Renal cortical epithelial cell (primary cell): Measurements from ENCODE around the gene LOX. TPM values are rescaled to one million over a fixed set of nuclear protein-coding genes. Genes with fewer than 3 reads are reported as not detected.
A peak's percentile ranks its signal among the peaks of the same experiment; 100 is the strongest.
"Not testable (repeated sequence)": the region's sequence is repeated elsewhere in the genome, so short reads cannot be mapped to it uniquely, and the experiment has no call there.

Experiments used
- DNase-seq: peaks from one replicate; pipeline ENCODE4 v3.0.0-alpha.2; 2011; ENCODE audit warnings: low read depth
- total RNA-seq: library from RNA; depleted of rRNA; stranded (reverse); fragments of >200 nt; gene quantifications from 2 replicates; pipeline ENCODE4 v1.2.3, GENCODE V29; 2014

Gene LOX
- total RNA-seq, 1 donor from 2014 or later: 166 TPM

DNA sequence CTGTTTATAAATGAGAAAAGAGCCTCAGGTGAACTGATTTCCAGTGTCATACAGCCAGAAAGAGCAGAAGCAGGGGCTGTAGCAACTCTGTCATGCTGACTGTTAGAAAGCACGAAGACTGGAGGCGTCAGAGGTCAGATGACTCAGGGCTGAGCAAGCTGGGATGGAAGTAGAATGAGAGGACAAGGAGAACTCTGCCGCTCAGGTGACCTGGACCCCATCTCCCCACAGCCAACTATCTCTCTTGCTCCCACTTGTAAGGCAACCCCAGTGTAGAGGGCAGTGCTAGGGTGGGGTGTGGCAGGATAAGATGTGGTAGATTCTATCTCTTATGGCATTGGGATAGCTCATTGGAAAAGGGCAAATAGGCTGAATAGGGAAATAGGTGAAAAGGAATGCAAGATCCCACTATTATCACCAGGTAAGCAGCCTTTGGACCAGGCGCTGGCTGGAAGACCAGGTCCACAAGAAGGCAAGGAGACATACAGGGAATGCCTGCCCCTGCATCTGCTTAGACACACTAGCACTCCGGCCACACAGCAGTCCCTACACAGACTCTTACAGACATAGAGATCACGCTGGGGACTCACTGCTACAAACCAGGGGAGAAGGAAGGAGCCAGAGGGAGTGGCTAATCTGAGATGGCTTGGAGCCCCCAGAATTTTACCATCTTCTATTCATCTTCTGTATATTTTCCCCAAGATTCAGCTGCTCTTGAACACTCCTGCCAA lies 21.2 kb upstream of the LOX start:
- peak; percentile 85 for DNase-seq

DNA sequence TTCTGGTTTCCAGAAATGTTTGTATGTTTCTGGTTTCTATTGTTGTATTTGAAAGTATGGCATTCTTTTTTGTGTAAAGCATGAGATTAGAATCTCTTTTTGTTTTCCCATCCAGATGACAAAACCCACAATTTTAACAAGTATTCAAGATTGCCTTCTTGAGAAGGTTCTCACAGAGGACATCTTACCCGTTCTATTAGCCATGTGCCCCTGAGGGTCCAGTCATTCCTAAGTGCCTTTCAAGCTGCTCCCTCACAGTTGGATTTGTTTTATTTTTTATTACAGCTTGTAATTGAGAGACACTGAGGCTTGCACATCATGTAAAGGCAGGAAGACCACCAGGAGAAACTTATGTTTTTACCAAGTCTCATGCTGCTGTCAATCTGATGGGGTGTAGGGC lies 19.3 kb upstream of the LOX start:
- DNase-seq: no peak

DNA sequence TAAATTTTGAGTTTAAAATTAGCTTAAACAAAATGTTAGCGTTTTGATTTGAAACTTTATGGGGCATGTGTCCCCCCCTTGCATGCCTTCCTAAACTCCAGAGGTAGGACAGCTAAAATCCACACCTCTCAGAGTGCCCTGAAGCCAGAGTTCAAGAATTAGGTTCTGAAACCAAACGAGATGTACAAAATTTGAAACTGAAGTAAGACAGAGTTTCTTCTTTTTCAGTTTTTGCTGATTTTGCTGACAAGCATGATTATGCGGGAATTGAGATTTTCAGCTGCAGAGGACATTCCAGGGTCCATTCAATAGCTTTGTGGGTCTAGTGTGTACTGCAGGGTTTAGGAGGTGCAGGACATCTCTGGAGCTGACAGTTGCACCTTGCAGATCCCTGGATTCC lies 17.1 kb upstream of the LOX start:
- DNase-seq: no peak

DNA sequence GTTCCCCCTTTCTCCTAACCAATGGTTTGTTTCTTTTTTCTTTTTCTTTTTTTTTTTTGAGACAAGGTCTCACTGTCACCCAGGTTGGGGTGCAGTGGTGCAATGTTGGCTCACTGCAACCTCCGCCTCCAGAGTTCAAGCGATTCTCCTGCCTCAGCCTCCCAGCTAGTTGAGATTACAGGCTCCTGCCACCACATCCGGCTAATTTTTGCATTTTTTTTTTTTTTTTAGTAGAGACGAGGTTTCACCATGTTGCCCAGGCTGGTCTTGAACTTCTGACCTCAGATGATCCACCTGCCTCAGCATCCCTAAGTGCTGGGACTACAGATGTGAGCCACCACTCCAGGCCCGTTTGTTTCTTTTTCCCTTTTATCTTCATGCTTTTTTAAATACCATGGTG lies 16.2 kb upstream of the LOX start:
- not testable (repeated sequence) for DNase-seq

DNA sequence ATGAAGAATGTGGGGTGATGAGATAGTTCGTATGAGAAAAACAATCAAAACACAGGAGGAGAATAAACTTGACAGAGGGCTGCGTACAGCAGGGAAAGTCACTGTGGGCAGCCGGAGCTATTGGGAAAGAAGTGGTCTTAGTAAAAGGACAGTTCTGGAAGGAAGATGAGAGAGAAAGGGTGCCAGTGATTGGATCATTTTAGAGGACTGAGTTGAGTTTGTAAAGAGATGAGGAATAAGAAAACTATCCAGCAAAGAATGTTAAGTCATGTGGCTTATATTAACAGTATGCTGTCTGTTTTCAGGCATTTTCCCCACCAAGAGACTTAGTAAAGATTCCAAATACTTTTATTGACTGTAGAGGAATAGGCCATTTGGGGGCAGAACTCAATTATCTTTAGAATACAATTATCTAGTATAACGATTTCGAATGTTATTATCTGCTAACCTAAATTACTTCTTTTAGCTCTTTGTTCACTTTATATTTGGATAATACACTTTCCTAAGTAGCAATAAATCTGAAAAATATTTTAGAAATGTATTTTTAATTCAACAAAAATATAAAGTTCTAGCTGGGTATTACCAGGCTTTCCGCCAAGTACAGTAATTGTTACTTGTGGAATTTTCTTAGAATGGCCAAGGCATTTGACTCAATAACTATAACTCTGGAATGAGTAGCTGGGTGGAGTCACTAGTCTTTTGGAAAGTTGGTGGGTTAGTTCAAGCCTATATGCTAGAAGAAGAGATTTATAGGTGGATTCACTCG lies 15.5 kb upstream of the LOX start:
- peak; percentile 23 for DNase-seq

DNA sequence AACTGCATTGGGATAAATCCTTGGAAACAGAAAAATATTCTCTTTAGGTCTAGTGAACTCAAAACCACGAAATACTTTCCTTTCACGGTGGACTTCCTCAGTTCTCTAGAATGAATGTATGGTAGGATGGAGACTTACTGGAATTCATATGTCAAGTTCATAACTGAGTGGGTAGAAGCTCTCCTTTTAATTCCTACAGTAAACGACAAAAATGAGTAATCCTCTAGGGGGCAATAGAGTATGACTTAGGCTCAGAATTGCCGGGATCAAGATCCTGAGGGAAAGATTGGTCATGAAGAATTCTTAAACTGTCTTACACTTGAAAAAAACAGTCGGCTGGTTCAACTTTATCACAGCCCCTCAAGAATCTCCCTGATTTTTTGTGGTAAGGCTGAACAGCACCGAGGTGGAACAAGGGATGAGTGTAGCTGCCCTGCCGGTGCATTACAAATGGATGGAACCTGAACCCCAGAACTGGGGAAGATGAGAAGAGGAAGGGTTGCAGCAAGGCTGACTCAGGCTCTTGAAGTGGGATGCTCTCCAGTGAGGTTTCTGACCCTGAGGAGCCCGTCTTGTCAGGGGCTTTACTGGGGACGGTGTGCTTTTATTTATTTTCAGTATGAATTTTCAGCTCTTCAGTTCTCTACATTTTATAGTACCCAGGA lies 14.0 kb upstream of the LOX start:
- DNase-seq: peak; percentile 74

DNA sequence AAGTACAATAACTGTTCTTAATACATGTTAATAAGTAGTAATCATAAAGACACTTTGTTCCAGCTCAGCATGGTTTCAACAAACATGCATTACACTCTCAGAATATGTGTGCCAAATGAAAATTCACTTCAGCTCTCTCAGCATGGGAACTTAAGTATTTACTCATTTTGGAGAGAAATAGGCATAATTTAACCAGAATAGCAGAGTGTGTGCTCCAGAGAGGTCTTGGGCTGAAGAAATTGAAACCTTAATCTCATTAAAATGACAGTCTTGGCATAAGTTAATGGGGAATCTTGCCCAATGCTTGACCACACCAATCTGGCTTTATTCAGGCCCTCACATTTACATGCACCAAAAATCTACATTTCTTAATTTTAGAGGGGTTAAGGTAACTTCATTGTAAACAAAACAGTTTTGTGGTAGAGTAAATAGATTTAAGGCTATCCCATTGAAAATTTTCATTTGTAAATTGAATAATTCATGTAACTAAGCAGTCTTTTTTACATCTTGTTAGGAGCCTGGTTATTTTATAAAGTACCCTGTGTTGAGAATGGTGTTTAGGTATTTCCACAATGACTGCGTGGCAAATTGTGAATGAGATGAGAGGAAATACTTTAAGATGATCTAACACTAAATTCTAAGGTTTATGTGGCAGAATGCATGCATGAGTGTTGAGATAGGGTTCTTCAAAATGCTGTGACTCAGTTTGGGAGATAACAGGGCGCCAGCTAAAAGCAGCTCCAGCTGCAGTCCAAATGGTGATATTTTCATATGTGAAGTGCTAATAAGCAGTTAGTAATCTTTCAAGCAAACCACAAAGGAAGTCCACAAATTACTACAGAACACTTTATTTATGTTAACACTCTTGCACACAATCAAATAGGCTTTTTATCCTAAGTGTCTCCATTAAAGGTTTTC lies 11.3 kb upstream of the LOX start:
- no peak for DNase-seq

DNA sequence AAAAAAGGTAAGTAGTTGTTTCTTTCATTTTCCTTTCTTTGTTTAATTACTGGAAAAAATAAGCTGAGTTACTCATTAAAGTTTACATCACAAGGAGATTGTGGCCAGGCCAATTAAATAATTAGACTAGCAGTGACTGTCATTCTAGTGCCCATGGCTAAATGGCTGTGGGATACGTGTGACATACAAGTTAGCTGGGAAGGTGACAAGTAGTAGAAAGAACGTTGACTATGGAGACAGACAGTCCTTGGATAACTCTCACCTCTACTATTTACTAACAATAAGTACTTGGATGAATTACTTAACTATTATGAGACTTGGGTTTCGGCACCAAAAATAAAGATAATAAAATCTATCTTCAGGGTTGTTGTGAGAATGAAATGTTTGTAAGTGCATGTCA lies 7.0 kb upstream of the LOX start:
- no peak for DNase-seq

DNA sequence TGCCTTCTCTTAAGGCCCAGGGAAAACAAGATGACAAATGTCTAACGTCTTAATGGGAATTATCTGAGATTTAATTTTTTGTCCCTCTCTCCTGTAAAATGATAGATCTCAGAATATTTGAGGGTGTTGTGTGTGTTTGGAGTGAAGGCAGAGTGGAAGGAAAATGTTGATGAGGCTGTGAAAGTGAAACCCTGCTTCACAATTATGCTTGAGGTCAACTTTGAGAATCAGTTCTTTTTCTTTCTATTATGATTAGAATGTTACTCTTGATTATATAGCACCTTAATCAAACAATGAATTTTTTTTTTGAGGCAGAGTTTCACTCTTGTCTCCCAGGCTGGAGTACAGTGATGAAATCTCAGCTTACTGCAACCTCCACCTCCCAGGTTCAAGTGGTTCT lies 5.5 kb upstream of the LOX start:
- DNase-seq: no peak

DNA sequence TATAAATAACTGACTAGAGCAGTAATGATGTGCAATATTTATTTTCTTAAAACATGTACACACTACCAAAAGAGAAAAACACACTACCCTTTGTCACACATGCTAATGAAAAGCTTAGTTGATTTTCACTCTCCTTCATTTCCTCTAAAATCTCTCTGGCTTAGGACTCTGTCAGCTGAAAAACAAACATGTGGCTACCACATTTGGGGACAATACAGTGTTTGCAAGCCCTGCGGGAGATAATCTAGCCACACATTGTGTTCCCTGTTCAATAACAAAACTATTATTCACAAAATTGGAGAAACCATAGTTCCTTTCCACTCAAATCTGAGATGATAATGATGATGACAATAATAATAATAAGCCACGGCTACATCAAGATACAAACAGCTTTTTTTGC lies 3.5 kb upstream of the LOX start:
- DNase-seq: no peak

DNA sequence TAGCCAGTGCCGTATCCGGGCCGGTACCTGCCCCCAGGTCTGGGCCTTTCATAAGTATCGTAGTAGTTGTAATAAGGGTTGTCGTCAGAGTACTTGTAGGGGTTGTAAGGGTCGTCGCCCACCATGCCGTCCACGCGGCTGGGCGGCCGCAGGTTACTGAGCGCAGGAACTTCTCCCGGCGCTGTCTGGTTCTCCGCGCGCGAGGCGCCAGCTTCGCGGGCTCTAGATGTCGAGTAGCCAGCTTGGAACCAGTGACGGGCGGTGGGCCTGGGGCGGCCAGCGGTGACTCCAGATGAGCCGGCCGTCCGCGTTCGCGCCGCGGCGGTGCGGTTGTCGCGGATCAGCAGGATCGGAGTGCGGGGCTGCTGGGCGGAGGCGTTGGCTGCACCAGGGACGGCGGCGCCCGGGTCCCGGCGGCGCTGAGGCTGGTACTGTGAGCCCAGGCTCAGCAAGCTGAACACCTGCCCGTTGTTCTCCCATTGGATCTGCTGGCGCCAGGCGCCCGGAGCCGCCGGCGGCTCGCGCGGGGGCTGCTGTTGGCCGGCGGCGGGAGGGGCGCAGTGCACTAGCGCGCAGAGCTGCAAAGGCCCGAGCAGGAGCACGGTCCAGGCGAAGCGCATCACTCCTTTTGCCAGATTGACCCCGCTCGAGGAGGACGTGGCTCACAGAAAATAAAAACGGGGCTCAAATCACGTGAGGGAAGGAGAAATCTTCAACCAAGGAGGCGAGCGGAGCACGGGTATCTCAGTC lies 518 bp downstream of the LOX start:
- no peak for DNase-seq

DNA sequence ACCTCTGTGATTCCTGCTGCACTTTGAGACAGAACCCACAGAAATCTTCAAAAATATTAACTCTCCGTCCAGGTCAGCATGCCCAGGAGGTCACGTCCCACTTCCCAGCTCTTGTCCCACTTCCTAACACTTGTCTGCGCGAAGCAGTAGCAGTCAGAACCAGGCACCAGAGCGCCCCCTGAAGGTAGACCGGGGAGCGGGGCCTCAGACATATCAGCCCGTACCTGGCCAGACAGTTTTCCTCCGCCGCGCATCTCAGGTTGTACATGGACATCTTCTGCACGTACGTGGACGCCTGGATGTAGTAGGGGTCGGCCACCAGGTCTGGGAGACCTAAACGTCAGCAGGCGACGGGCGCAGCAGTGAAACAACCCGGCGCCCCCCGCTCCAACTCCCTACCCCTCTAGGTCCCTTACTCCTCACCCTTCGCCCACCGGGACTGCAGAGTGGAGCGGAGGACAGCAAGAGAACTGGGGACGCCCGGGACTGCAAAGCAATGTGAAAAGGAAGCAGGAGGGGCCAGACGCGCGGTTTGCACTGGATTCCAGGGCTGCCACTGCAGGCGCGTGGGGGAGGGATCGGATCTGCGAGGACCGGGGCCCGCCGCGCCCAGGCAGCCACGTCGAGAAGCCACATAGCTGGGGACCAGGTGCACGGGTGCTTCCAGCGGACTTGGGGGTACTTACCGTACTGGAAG lies 1.2 kb downstream of the LOX start:
- peak; percentile 66 for DNase-seq

DNA sequence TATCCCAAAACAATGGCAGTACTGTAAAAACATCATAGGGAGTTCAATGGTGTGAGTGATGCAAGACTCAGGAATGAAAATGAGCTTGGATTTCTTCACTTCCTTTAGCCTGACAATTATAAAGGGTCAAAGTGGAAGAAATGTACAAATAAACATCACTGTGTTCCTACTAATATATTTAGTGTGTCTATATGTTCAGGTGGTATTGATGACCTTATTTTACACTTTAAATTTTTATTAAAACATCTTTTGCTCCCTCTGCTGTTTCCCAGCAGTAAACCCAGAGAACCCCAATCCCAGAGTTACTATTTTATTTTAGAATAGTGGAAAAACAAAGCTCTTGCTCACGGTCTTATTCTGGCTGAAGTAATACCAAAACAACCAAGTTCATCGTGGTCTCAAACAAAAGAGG lies 2.0 kb downstream of the LOX start:
- peak; percentile 78 for DNase-seq

DNA sequence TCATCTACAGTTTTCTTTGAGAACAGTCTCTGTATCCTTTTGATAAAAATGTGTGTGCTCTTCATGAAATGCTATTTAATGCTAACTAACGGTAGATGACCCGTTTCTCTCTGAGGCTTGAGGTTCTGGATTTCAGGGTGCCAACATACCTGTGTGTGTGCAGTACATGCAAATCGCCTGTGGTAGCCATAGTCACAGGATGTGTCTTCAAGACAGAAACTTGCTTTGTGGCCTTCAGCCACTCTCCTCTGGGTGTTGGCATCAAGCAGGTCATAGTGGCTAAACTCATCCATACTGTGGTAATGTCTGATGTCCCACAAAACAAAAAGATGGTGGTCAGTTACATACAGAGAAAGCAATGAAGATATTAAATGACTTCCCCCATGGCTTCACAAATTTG lies 4.2 kb downstream of the LOX start:
- no peak for DNase-seq

DNA sequence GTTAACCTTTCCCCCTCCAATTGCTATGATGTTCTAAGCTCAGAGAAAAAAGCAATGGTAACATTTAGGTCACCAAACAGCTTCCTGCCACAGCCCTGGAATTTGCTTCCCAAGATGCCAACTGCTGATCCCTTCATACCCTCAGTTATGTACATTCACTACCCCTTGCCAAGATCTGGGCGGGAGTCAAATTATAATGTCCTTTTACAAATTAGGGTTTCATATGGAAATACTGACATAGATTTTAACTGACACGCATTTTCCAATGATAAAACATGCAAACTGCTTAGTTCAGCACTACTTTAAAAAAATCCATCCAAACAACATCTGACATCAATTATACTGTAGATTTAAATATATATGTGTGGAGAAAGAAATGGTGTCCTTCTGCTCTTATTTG lies 5.0 kb downstream of the LOX start:
- DNase-seq: no peak

DNA sequence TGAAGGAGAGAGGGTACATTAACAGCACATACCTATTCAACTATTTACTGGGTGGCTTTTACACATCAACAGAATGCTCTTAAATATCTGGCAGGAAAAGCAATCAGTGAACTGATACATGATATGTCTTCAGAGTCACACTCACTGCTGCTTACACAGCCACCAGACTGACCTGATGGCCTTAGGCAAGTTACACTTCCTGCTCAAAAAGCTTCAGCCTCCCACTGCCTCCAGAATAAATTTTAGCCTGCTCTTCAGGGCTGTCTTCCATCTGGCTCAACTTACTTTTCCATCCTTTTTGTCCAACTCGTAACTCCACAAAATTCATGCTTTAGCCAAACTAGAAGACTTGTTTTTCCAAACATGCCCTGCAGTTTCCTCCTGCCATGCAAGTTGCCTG lies 10.7 kb downstream of the LOX start:
- DNase-seq: no peak

DNA sequence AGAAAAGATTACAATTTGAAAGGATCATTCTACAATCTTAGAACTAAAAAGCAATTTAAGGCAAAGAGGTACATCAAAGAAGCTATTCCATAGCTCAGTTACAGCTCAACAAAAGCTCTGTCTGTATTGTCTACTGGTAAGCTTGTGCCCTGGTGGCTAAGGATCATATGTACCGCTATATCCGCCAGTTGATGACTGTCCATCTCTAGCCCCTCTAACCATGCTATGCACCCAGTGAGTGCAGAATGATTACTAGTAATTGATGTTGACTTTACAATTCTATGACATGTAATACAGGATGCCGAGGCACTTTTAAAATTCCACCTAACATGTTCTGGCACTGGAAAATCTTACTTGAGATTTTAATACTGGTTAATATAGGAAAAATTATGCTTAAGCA lies 13.1 kb downstream of the LOX start:
- no peak for DNase-seq

DNA sequence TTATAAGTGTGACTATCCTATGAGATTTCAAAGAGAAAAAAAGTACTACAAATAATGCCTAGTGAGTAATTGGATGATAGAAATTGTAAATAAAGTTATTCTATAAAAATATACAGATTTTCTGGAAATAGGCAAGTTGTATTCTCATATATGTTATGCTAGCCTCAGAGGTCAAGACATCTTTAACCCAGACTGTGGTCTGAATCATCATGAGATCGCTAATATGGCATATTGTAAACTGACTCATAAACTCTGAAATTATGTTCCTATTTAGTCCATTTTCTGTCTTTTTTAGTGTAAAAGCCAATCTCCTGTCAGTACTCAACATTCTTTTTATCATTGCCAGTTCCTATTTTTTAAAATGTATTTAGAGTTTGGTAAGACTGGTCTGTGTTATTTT lies 14.2 kb downstream of the LOX start:
- DNase-seq: no peak

DNA sequence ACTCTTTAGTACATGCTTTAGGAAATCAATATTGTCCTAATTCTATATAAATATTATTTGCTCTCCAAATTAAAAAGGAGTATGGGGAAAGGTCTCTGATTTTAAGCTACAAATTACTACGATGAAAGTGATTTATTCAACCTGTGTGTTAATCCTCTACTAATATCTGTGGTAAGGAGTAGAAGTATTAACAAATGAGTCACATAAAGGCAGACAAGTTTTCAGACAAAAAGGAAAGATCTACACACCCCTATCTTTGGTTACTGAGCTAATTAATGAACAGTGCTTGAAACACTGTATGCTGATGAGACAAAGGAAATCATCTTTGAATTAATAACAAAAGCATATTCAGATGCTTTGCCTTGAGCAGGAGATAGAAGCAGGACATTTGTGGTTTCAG lies 15.9 kb downstream of the LOX start:
- peak; percentile 70 for DNase-seq

DNA sequence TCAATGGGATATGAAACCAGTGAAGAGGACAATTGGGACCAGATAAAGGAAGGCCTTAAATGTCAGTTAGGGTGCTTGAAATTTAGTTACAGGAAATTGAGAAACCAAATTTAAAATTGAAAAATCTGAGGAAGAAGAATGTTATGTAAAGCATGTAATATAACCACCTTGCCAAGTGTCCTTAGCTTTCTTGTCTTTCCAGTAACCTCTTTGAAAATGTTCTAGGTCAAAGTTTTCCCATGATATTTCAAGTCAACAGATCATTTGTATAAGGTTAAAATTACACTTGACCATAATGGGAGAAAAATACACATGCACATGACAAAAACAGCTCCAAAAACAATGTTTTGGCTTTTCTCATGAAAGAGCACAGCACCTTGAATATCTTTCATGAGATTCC lies 21.1 kb downstream of the LOX start:
- no peak for DNase-seq

DNA sequence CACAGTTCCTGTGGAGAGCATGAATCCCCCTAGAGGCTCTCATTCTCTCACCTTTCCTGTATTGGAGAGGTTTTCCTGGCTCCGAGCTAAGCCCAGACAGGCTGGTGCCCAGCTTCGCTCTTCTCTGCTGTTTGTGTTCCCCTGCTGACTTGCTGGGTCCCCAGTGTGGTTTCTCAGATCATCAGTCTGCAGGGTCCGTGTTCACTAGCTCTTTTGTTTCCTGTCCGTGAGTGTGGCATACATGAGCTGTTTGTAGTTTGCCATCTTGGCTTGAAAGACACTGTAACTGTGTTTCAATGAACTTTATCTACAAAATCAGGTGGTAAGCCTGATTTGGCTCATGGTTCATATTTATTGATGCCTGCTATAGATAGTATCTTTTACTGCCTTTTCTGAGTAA lies 23.8 kb downstream of the LOX start:
- no peak for DNase-seq
